Measurements from ENCODE around the gene LTBP1. TPM values are rescaled to one million over a fixed set of nuclear protein-coding genes. Genes with fewer than 3 reads are reported as not detected.

The LTBP1 gene
- total RNA-seq, 1 donor from 2014 or later = 327 TPM

- Mint-ChIP-seq H3K9me3 (ENCODE audit: unreplicated experiment) (no peaks in the 10 kb centered on the region), H3K36me3 (ENCODE audit: low read depth, unreplicated experiment) (peaks cover 54% of the 10 kb centered on the region), H3K4me3 (ENCODE audit: unreplicated experiment) (no peak overlapping the region), H3K4me1 (ENCODE audit: unreplicated experiment) (peaks cover 13% of the 10 kb centered on the region), H3K27ac (ENCODE audit: unreplicated experiment) (no peak overlapping the region), H3K27me3 (ENCODE audit: unreplicated experiment) (peaks cover 3% of the 10 kb centered on the region)
- no peak for TF ChIP-seq CTCF (IDR thresholded peaks at IDR 0.05; ENCODE audit: unreplicated experiment)
- no peak for DNase-seq (ENCODE audit: low spot score)
Measured at GRCh38 chr2:33292981-33293595, 346.3 kb downstream of the LTBP1 start.

- Mint-ChIP-seq H3K9me3 (ENCODE audit: unreplicated experiment) (no peaks in the 10 kb centered on the region), H3K27ac (ENCODE audit: unreplicated experiment) (no peak overlapping the region), H3K36me3 (ENCODE audit: low read depth, unreplicated experiment) (peaks cover 38% of the 10 kb centered on the region), H3K4me3 (ENCODE audit: unreplicated experiment) (no peak overlapping the region), H3K4me1 (ENCODE audit: unreplicated experiment) (no peaks in the 10 kb centered on the region), H3K27me3 (ENCODE audit: unreplicated experiment) (peaks cover 3% of the 10 kb centered on the region)
- no peak for TF ChIP-seq CTCF (IDR thresholded peaks at IDR 0.05; ENCODE audit: unreplicated experiment)
- no peak for DNase-seq (ENCODE audit: low spot score)
Measured at GRCh38 chr2:33298233-33298632, 351.5 kb downstream of the LTBP1 start.

- H3K36me3 Mint-ChIP-seq (ENCODE audit: low read depth, unreplicated experiment) = peaks cover 53% of the 10 kb centered on the region
- H3K9me3 Mint-ChIP-seq (ENCODE audit: unreplicated experiment) = no peaks in the 10 kb centered on the region
- no peak overlapping the region for H3K27ac Mint-ChIP-seq (ENCODE audit: unreplicated experiment)
- no peak for DNase-seq (ENCODE audit: low spot score)
- no peaks in the 10 kb centered on the region for H3K4me1 Mint-ChIP-seq (ENCODE audit: unreplicated experiment)
- TF ChIP-seq CTCF (IDR thresholded peaks at IDR 0.05; ENCODE audit: unreplicated experiment) = no peak
- H3K27me3 Mint-ChIP-seq (ENCODE audit: unreplicated experiment) = peaks cover 3% of the 10 kb centered on the region
- no peak overlapping the region for H3K4me3 Mint-ChIP-seq (ENCODE audit: unreplicated experiment)
Measured at GRCh38 chr2:33301355-33301754, 354.6 kb downstream of the LTBP1 start.

- DNase-seq (ENCODE audit: low spot score) = no peak
- H3K36me3 Mint-ChIP-seq (ENCODE audit: low read depth, unreplicated experiment) = peaks cover 53% of the 10 kb centered on the region
- H3K27ac Mint-ChIP-seq (ENCODE audit: unreplicated experiment) = no peak overlapping the region
- peaks cover 3% of the 10 kb centered on the region for H3K27me3 Mint-ChIP-seq (ENCODE audit: unreplicated experiment)
- no peak for TF ChIP-seq CTCF (IDR thresholded peaks at IDR 0.05; ENCODE audit: unreplicated experiment)
- no peaks in the 10 kb centered on the region for H3K9me3 Mint-ChIP-seq (ENCODE audit: unreplicated experiment)
- H3K4me1 Mint-ChIP-seq (ENCODE audit: unreplicated experiment) = no peaks in the 10 kb centered on the region
- no peak overlapping the region for H3K4me3 Mint-ChIP-seq (ENCODE audit: unreplicated experiment)
Measured at GRCh38 chr2:33302348-33302747, 355.6 kb downstream of the LTBP1 start.

GRCh38 chr2:33304032-33304864, 357.5 kb downstream of the LTBP1 start:
- no peak for DNase-seq (ENCODE audit: low spot score)

More at GRCh38 chr2:33304032-33304864, 357.5 kb downstream of the LTBP1 start:
- no peaks in the 10 kb centered on the region for H3K9me3 Mint-ChIP-seq (ENCODE audit: unreplicated experiment)
- H3K4me3 Mint-ChIP-seq (ENCODE audit: unreplicated experiment) = peak overlapping the region; percentile 67
- H3K27ac Mint-ChIP-seq (ENCODE audit: unreplicated experiment) = no peak overlapping the region
- no peak for TF ChIP-seq CTCF (IDR thresholded peaks at IDR 0.05; ENCODE audit: unreplicated experiment)
- no peaks in the 10 kb centered on the region for H3K27me3 Mint-ChIP-seq (ENCODE audit: unreplicated experiment)
- peaks cover 51% of the 10 kb centered on the region for H3K36me3 Mint-ChIP-seq (ENCODE audit: low read depth, unreplicated experiment)
- H3K4me1 Mint-ChIP-seq (ENCODE audit: unreplicated experiment) = no peaks in the 10 kb centered on the region
